ENCODE data around the gene CAMTA1.

CAMTA1 gene

DNA sequence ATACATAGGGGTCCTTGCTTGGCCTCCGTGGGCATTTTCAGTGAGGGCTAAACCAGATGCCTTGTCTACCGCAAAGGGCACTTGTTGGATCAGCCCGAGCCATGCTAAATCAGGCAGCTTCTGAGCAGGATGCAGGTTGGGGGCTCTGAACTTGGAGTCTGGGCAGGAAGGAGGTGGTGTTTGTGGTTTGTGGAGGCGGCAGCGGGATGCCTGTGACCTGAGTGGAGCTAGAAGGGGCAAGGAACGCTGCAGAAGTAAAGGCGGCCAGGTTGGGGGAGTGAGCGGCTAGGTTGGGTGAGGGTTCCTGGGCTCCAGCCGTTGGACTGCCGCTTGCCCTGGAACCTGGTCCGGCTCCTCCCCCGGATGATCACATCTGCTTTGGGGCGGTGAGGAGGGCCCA, 183.9 kb downstream of the CAMTA1 start:
- no peak overlapping the region for H3K4me3 ChIP-seq (ENCODE audit: low read depth, low read length)
- TF ChIP-seq, protein P1, sequence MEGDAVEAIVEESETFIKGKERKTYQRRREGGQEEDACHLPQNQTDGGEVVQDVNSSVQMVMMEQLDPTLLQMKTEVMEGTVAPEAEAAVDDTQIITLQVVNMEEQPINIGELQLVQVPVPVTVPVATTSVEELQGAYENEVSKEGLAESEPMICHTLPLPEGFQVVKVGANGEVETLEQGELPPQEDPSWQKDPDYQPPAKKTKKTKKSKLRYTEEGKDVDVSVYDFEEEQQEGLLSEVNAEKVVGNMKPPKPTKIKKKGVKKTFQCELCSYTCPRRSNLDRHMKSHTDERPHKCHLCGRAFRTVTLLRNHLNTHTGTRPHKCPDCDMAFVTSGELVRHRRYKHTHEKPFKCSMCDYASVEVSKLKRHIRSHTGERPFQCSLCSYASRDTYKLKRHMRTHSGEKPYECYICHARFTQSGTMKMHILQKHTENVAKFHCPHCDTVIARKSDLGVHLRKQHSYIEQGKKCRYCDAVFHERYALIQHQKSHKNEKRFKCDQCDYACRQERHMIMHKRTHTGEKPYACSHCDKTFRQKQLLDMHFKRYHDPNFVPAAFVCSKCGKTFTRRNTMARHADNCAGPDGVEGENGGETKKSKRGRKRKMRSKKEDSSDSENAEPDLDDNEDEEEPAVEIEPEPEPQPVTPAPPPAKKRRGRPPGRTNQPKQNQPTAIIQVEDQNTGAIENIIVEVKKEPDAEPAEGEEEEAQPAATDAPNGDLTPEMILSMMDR (IDR thresholded peaks at IDR 0.05; ENCODE audit: low read depth, low read length), result no peak

DNA sequence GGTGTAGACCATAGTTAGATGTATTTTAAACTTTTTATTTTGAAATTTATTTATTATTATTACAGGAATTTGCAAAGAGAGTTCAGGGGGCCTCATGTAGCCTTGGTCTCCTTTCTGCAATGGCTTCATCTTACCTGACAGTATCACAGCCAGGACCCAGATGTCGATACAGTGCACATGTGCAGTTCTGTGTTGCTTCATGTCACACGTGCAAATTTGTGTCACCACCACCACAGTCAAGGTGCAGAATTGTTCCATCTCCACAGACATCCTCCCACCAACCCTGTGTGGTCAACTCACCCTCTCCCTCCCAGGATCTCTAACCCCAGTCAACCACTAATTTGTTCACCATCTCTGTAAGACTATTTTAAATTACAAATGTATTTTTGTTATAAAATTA, 184.5 kb downstream of the CAMTA1 start:
- no peak overlapping the region for H3K4me3 ChIP-seq (ENCODE audit: low read depth, low read length)
- TF ChIP-seq, protein P1 (IDR thresholded peaks at IDR 0.05; ENCODE audit: low read depth, low read length), result no peak

DNA sequence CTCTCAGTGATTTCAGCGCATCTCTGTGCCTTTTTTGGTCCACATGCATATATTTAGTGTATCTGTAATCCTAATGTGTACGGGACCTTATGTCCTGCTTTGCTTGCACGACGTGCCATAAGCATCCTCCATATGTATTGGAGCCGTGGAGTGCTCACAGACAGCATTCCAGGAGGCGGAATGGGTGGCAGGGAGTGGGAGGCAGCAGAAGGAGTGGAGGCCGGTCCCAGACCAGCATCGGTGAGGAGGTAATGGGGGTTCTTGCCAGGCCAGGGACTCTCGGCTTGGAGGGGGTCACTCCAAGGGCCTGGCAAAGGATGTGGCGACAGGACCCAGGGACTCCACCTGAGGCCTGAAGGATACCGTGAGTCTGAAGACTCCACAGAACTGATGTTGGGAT, 185.0 kb downstream of the CAMTA1 start:
- no peak overlapping the region for H3K4me3 ChIP-seq (ENCODE audit: low read depth, low read length)
- TF ChIP-seq, protein P1 (IDR thresholded peaks at IDR 0.05; ENCODE audit: low read depth, low read length), result no peak

DNA sequence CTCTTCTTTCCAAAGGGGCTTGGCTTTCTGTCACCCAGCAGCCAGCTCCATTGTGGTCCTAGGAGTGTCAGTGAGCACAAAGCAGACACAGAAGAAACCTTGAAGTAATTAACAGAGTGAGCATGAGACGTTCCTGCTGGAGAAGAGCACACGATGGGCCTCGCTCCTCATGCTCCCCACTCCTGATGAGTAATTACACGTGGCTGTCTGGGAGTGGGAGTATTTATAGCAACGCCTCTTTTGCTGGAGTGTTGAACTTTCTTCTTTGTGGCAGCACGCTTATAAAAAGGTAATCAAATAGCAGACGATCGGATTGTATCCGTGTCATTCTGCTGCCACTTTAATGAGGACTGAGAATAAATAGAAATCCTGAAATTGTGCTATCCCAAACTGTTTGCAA, 185.8 kb downstream of the CAMTA1 start:
- TF ChIP-seq, protein P1 (IDR thresholded peaks at IDR 0.05; ENCODE audit: low read depth, low read length), result no peak

DNA sequence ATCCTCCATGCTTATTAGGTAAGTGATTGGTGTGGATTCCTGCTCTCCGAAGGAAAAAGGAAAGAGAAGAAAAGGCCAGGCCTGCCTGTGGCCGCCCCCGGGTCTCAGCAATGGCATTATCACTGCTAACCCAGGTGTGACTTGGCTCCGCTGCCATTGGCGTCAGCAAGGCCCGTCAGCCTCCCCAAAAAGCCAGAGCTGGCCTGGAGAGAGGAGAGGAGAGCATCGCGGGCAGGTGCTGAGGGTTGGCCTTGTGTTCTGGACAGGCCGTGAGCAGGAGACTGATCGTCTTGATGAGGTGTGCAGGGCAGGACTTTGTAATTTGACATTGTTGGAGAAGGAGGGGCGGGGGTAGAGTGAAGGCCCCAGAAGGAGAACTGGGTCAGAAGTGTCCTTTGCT, 186.4 kb downstream of the CAMTA1 start:
- H3K4me3 ChIP-seq (ENCODE audit: low read depth, low read length), result no peak overlapping the region
- TF ChIP-seq, protein P1 (IDR thresholded peaks at IDR 0.05; ENCODE audit: low read depth, low read length), result no peak

More for the DNA sequence above, 185.8 kb downstream of the CAMTA1 start:
- H3K4me3 ChIP-seq (ENCODE audit: low read depth, low read length), result no peak overlapping the region

DNA sequence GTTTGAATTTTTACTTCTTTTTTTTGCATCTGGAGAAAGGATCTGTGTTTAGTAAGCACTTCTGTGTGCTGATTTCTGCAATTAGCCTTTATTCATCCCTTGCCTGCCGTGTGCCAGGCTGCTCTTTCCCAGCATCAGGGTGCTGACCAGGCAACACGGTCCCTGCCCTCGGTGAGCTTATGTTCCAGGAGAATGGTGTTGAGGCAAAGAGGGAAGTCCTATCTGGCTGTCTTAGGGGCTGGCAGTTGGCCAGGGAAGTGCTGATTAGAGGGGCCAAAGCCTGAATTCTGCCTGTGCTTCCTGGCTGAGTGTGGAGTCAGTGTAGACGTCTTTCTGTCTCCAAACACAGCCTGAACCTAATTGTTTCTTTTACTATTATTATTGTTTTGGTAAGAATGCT, 187.1 kb downstream of the CAMTA1 start:
- TF ChIP-seq, protein P1 (IDR thresholded peaks at IDR 0.05; ENCODE audit: low read depth, low read length), result no peak
- H3K4me3 ChIP-seq (ENCODE audit: low read depth, low read length), result no peak overlapping the region

DNA sequence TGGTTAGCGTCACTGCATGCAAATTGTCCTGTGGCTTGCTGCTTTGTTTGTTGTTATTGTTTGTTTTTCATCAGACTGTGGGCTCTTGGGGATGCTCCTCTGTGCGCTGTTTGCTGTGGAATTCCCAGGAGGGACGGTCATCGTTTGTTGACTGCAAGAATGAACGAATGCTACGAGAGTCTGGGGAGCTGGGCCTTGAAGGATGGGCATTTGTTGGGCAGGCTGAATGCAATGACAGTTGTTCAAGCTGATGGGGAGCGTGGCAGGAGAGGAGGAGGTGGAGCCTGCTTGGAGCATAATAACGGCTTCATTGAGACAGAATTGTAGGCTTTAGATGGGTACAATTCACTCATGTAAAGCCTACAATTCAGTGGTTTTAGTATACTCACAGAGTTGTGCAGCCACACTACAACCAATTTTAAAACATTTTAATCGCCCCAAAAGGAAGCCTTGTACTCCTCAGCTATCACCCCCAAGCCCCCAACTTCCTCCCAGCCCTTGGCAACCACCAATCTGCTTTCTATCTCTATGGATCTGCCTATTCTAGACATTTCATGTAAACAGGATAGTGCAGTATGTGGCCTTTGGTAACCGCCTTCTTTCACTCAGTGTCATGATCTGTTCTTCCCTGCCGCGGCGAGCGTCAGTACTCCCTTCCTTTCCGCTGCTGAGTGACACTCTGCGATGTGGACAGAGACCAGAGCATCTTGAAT, 190.2 kb downstream of the CAMTA1 start:
- TF ChIP-seq, protein P1 (IDR thresholded peaks at IDR 0.05; ENCODE audit: low read depth, low read length), result no peak
- H3K4me3 ChIP-seq (ENCODE audit: low read depth, low read length), result no peak overlapping the region

Measured in WI38 (cell line).